Karpas-422 (cell line): ENCODE measurements around the gene ERGIC1. TPM values are rescaled to one million over a fixed set of nuclear protein-coding genes. Genes with fewer than 3 reads are reported as not detected.

Experiments used
- DNase-seq: peaks from one replicate; pipeline ENCODE4 v3.0.0-alpha.2; 2015
- H2AFZ ChIP-seq: fragments of 200-600 bp; sonication (generic); 2 replicates; pipeline ENCODE4 v1.6.1; 2014; ENCODE audit warnings: antibody characterized with exemption, low read length, mixed read lengths
- H3K27ac ChIP-seq: fragments of 200-600 bp; sonication (generic); 2 replicates; pipeline ENCODE4 v1.5.1; 2014; ENCODE audit warnings: mild to moderate bottlenecking, low read length, moderate library complexity
- H3K27me3 ChIP-seq: fragments of 200-600 bp; sonication (generic); 2 replicates; pipeline ENCODE4 v1.6.1; 2014; ENCODE audit warnings: low read length, mixed read lengths
- H3K36me3 ChIP-seq: fragments of 200-600 bp; sonication (generic); 2 replicates; pipeline ENCODE4 v1.6.1; 2014; ENCODE audit warnings: low read length, mixed read lengths; ENCODE audit not compliant: insufficient read depth
- H3K4me1 ChIP-seq: fragments of 200-600 bp; sonication (generic); 2 replicates; pipeline ENCODE4 v1.6.1; 2014; ENCODE audit warnings: mild to moderate bottlenecking, low read length, mixed read lengths
- H3K4me2 ChIP-seq: fragments of 200-600 bp; sonication (generic); 2 replicates; pipeline ENCODE4 v1.6.1; 2014; ENCODE audit warnings: low read length, low read depth, mild to moderate bottlenecking; ENCODE audit not compliant: poor library complexity, severe bottlenecking
- H3K4me3 ChIP-seq: fragments of 200-600 bp; sonication (generic); 2 replicates; pipeline ENCODE4 v1.5.1; 2014; ENCODE audit warnings: mild to moderate bottlenecking, antibody characterized with exemption, low read length, mixed read lengths
- H3K79me2 ChIP-seq: fragments of 200-600 bp; sonication (generic); 2 replicates; pipeline ENCODE4 v1.6.1; 2014; ENCODE audit warnings: mild to moderate bottlenecking, low read length, mixed read lengths
- H3K9ac ChIP-seq: fragments of 200-600 bp; sonication (generic); 2 replicates; pipeline ENCODE4 v1.6.0; 2014; ENCODE audit warnings: low read length
- H3K9me2 ChIP-seq: fragments of 200-600 bp; sonication (generic), shearing (Covaris generic); replicated peaks from 2 replicates; pipeline ENCODE4 v1.6.0; 2014; ENCODE audit warnings: mild to moderate bottlenecking, low read length, moderate library complexity; ENCODE audit not compliant: insufficient read depth
- H3K9me3 ChIP-seq: fragments of 300-700, 200-600 bp; sonication (generic); 2 replicates; pipeline ENCODE4 v1.6.1; 2014; ENCODE audit warnings: low read length, mixed read lengths
- H4K20me1 ChIP-seq: fragments of 200-600 bp; sonication (generic); 2 replicates; pipeline ENCODE4 v1.6.1; 2014; ENCODE audit warnings: mild to moderate bottlenecking, antibody characterized with exemption, low read length, low read depth; ENCODE audit not compliant: insufficient read depth
- total RNA-seq: library from RNA; depleted of rRNA; stranded (reverse); fragments of >200 nt; shearing (Covaris generic); gene quantifications from 2 replicates; pipeline ENCODE4 v1.2.3, GENCODE V29; 2014; ENCODE audit warnings: low replicate concordance

Gene ERGIC1
- total RNA-seq, 1 experiment from 2014 or later = 67.2 TPM

DNA sequence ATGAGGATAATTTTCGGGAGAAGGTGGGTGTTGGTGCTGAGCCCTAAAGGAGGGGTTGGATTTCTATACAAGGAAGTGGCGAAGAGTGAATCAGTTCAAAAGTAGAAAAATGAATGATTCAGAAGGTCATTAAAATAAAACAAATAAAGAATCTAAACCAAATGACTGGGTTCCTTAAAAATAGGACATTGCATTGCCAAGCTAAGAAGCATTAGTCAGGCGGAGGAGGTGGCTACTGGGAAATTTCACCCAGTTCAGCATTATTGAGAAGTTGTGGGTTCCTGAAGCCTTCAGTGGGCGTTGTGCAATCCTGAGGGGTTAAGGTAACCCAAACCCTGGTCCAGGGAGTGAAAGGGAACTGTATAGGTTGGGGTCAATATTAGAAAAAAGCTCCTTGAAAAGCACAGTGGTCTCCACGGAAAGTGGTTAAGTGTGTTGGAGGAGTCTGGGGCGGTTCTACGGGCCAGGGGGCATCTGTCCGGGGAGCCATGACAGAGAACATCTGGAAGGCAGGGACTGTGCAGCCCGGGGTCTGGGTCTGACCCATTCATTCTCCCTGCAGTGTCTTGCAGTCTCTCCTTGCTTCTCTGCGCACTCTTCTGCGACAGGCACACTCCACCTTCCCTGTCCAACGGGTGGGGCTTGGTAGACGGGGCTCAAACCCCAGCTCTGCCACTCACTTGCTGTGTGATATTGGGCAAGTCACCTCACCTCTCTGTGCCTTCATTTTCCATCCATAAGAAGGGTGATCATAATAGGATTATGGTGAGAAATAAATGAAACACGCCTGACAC, 35.4 kb upstream of the ERGIC1 start:
- DNase-seq = no peak
- Histone ChIP-seq H3K4me2 (no peak overlapping the region), H2AFZ (no peak overlapping the region), H3K9ac (no peak overlapping the region), H3K9me3 (no peaks in the 10 kb centered on the region), H3K27me3 (no peaks in the 10 kb centered on the region), H3K9me2 (no peaks in the 10 kb centered on the region), H3K79me2 (no peaks in the 10 kb centered on the region), H3K4me1 (no peaks in the 10 kb centered on the region), H3K27ac (no peak overlapping the region), H3K36me3 (no peaks in the 10 kb centered on the region), H4K20me1 (no peaks in the 10 kb centered on the region), H3K4me3 (no peak overlapping the region)

DNA sequence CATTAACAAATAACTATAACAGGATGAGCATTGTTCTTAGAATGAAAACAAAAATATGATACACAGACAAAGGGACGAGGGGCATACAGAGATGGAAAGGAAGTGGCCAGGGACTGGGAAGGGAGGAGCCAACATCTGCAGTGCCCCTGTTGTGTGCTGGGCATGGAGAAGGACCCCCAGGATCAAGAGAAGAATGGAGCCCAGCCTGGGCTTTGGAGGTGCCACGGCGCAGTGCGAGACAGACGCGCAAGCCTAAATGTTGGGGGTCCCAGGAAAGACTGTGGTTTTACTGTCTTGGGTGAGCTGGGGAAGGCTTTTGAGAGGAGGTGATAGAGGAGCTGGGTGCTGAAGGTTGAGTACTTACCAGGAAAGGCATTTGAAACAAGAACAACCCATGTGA, 34.6 kb upstream of the ERGIC1 start:
- no peak overlapping the region for H3K27ac ChIP-seq
- no peaks in the 10 kb centered on the region for H3K79me2 ChIP-seq
- H3K4me1 ChIP-seq = no peaks in the 10 kb centered on the region
- no peaks in the 10 kb centered on the region for H3K9me2 ChIP-seq
- H3K36me3 ChIP-seq = no peaks in the 10 kb centered on the region
- H3K27me3 ChIP-seq = no peaks in the 10 kb centered on the region
- H4K20me1 ChIP-seq = no peaks in the 10 kb centered on the region
- H3K9ac ChIP-seq = no peak overlapping the region
- H2AFZ ChIP-seq = no peak overlapping the region
- DNase-seq = no peak
- H3K9me3 ChIP-seq = no peaks in the 10 kb centered on the region
- no peak overlapping the region for H3K4me2 ChIP-seq
- H3K4me3 ChIP-seq = no peak overlapping the region

DNA sequence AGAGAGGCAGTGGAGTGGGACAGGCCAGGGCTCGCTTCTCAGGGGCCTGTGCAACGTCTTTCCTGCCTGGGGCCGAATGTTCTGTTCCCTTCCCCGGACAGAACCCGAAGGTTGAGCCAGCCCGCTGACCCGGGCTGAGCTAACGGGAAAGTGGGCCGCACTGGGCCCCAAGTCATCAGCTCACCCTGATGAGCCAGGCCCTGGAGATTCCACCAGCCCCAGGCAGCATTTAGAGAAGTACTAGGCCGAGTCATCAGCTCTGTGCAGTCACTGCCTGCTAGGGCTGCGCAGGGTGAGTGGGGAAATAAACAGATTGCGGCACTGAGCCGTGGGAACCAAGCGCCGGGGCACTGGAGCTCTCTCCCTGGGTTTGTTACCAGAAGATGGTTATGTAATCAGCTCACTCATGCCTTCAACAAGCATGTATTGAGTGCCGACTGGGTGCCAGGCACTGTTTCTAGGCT, 33.9 kb upstream of the ERGIC1 start:
- H3K27ac ChIP-seq = no peak overlapping the region
- no peaks in the 10 kb centered on the region for H3K4me1 ChIP-seq
- H2AFZ ChIP-seq = no peak overlapping the region
- no peaks in the 10 kb centered on the region for H3K27me3 ChIP-seq
- H3K9me2 ChIP-seq = no peaks in the 10 kb centered on the region
- H3K79me2 ChIP-seq = no peaks in the 10 kb centered on the region
- no peaks in the 10 kb centered on the region for H3K36me3 ChIP-seq
- H3K4me3 ChIP-seq = no peak overlapping the region
- DNase-seq = no peak
- H3K4me2 ChIP-seq = no peak overlapping the region
- H3K9ac ChIP-seq = no peak overlapping the region
- H3K9me3 ChIP-seq = no peaks in the 10 kb centered on the region
- no peaks in the 10 kb centered on the region for H4K20me1 ChIP-seq

- H3K79me2 ChIP-seq = no peaks in the 10 kb centered on the region
- H2AFZ ChIP-seq = no peak overlapping the region
- no peaks in the 10 kb centered on the region for H3K36me3 ChIP-seq
- no peak for DNase-seq
- no peaks in the 10 kb centered on the region for H3K9me2 ChIP-seq
- H3K4me2 ChIP-seq = no peak overlapping the region
- H4K20me1 ChIP-seq = no peaks in the 10 kb centered on the region
- H3K9ac ChIP-seq = no peak overlapping the region
- no peaks in the 10 kb centered on the region for H3K4me1 ChIP-seq
- no peaks in the 10 kb centered on the region for H3K9me3 ChIP-seq
- H3K4me3 ChIP-seq = no peak overlapping the region
- no peak overlapping the region for H3K27ac ChIP-seq
- H3K27me3 ChIP-seq = no peaks in the 10 kb centered on the region
These were observed 32.8 kb upstream of the ERGIC1 start for GRCh38 chr5:172801179-172801671.

- no peak overlapping the region for H3K9ac ChIP-seq
- H3K4me2 ChIP-seq = no peak overlapping the region
- DNase-seq = no peak
These were observed 31.9 kb upstream of the ERGIC1 start for GRCh38 chr5:172802112-172802511.

GRCh38 chr5:172802567-172803176, 31.4 kb upstream of the ERGIC1 start:
- H3K9ac ChIP-seq = no peak overlapping the region
- H3K4me3 ChIP-seq = no peak overlapping the region
- peaks cover 8% of the 10 kb centered on the region for H3K4me1 ChIP-seq
- H3K36me3 ChIP-seq = no peaks in the 10 kb centered on the region
- no peak overlapping the region for H3K27ac ChIP-seq
- no peak for DNase-seq
- H2AFZ ChIP-seq = no peak overlapping the region
- H3K9me2 ChIP-seq = no peaks in the 10 kb centered on the region
- no peaks in the 10 kb centered on the region for H4K20me1 ChIP-seq
- no peaks in the 10 kb centered on the region for H3K9me3 ChIP-seq
- no peaks in the 10 kb centered on the region for H3K27me3 ChIP-seq
- H3K4me2 ChIP-seq = no peak overlapping the region
- no peaks in the 10 kb centered on the region for H3K79me2 ChIP-seq

More at GRCh38 chr5:172802112-172802511, 31.9 kb upstream of the ERGIC1 start:
- Histone ChIP-seq H4K20me1 (no peaks in the 10 kb centered on the region), H3K27ac (no peak overlapping the region), H3K27me3 (no peaks in the 10 kb centered on the region), H3K4me3 (no peak overlapping the region), H3K36me3 (no peaks in the 10 kb centered on the region), H3K79me2 (no peaks in the 10 kb centered on the region), H3K9me2 (no peaks in the 10 kb centered on the region), H3K4me1 (peaks cover 4% of the 10 kb centered on the region), H3K9me3 (no peaks in the 10 kb centered on the region), H2AFZ (no peak overlapping the region)

DNA sequence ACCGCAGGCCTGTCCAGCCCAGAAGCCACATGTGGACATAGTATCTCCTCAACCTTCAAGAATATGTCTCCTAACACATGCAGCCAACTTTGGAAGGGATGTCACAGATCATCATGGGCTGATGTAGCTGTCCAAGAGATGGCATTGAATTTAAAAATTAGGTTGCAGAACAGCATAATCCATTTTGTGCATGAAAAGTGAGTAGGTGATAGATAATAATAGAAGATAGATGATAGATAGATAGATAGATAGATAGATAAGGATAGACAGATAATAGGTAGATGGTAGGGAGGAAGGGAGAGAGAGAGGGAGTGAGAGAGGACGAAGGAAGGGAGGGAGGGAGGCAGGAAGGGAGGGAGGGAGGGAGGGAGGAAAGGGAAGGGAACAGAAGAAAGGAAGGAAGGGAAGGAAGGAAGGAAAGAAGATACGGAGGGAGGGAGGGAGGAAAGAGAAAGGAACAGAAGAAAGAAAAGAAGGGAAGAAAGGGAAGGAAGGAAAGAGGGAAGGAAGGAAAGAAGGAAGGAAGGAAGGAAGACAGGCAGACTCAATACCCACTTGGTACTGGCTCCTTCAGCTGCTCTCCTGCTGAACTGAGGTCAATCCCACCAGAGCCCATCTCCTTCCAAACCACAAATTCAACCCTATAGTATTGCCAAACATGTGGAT, 28.9 kb upstream of the ERGIC1 start:
- no peak overlapping the region for H3K4me2 ChIP-seq

GRCh38 chr5:172805736-172806255, 28.3 kb upstream of the ERGIC1 start:
- H3K4me1 ChIP-seq = peaks cover 8% of the 10 kb centered on the region
- no peaks in the 10 kb centered on the region for H3K27me3 ChIP-seq
- H3K9me2 ChIP-seq = no peaks in the 10 kb centered on the region
- H4K20me1 ChIP-seq = no peaks in the 10 kb centered on the region
- no peaks in the 10 kb centered on the region for H3K36me3 ChIP-seq
- H3K79me2 ChIP-seq = no peaks in the 10 kb centered on the region
- no peak for DNase-seq
- H3K4me2 ChIP-seq = no peak overlapping the region
- no peak overlapping the region for H3K4me3 ChIP-seq
- H3K27ac ChIP-seq = no peak overlapping the region
- no peaks in the 10 kb centered on the region for H3K9me3 ChIP-seq
- H3K9ac ChIP-seq = no peak overlapping the region
- H2AFZ ChIP-seq = no peak overlapping the region

More for the DNA sequence above, 28.9 kb upstream of the ERGIC1 start:
- no peak overlapping the region for H2AFZ ChIP-seq
- no peak overlapping the region for H3K27ac ChIP-seq
- H3K4me3 ChIP-seq = no peak overlapping the region
- no peak overlapping the region for H3K9ac ChIP-seq
- no peaks in the 10 kb centered on the region for H3K79me2 ChIP-seq
- H4K20me1 ChIP-seq = no peaks in the 10 kb centered on the region
- DNase-seq = no peak
- H3K9me3 ChIP-seq = no peaks in the 10 kb centered on the region
- no peaks in the 10 kb centered on the region for H3K27me3 ChIP-seq
- no peaks in the 10 kb centered on the region for H3K9me2 ChIP-seq
- H3K4me1 ChIP-seq = peaks cover 8% of the 10 kb centered on the region
- no peaks in the 10 kb centered on the region for H3K36me3 ChIP-seq
